Neural progenitor cell (in vitro differentiated cells): Measurements from ENCODE around the gene SPTBN1.

Source experiments
- CTCF ChIP-seq: fragments of 200-600 bp; sonication (generic); IDR thresholded peaks from 2 replicates; pipeline ENCODE4 v1.5.1; 2017; ENCODE audit warnings: antibody characterized with exemption, mild to moderate bottlenecking
- EZH2 ChIP-seq: fragments of 200-600 bp; sonication (generic); IDR thresholded peaks from 2 replicates; pipeline ENCODE4 v1.6.1; 2017; ENCODE audit warnings: antibody characterized with exemption, mild to moderate bottlenecking, moderate library complexity
- EZH2phosphoT487 ChIP-seq: fragments of 200-600 bp; sonication (generic); IDR thresholded peaks from 2 replicates; pipeline ENCODE4 v1.6.1; 2017; ENCODE audit warnings: antibody characterized with exemption

- TF ChIP-seq CTCF, result no peak
- no peak for TF ChIP-seq EZH2phosphoT487
- no peak for TF ChIP-seq EZH2
Measured at GRCh38 chr2:54659527-54659926, 203.4 kb downstream of the SPTBN1 start.
